Breast epithelium (tissue), 3 donors: Measurements from ENCODE around the gene NR3C2.

ENCODE experiments used
- POLR2A ChIP-seq: fragments of 450-650 bp; IDR thresholded peaks from one replicate; pipeline ENCODE4 v1.6.1; 2016; ENCODE audit warnings: antibody characterized with exemption, mild to moderate bottlenecking, moderate library complexity
- POLR2AphosphoS5 ChIP-seq, 3 donors: sonication (generic); formaldehyde crosslinking; IDR thresholded peaks; one replicate each; pipeline ENCODE4 v1.6.1; 2017; ENCODE audit warnings: antibody characterized with exemption in 3 of 3
- TF ChIP-seq, protein P1 (sequence below), 3 donors: fragments of 450-650 bp; IDR thresholded peaks; one replicate each; pipeline ENCODE4 v1.5.1; 2016 to 2017; ENCODE audit warnings: antibody characterized with exemption in 3 of 3, mild to moderate bottlenecking in 3 of 3, moderate library complexity in 3 of 3

DNA sequence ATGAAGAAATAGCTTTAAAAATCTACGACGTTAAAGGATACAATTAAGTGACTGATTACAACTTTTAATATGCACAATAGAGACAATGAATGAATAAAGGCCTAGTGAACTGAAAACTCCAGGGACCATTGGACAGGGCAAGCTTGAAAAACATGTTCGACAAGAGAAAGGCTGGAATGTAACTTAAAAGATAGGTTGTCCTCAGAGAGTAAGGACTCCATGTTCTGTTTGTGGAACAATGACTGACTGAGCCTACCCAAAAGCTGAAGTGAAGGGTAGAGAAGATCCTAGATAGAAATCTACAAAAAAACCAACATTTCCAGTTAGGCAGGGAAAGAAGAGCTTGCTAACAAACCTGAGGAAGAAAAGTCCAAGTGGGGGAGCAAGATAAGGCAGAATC lies 173.4 kb downstream of the NR3C2 start:
- TF ChIP-seq, protein P1, sequence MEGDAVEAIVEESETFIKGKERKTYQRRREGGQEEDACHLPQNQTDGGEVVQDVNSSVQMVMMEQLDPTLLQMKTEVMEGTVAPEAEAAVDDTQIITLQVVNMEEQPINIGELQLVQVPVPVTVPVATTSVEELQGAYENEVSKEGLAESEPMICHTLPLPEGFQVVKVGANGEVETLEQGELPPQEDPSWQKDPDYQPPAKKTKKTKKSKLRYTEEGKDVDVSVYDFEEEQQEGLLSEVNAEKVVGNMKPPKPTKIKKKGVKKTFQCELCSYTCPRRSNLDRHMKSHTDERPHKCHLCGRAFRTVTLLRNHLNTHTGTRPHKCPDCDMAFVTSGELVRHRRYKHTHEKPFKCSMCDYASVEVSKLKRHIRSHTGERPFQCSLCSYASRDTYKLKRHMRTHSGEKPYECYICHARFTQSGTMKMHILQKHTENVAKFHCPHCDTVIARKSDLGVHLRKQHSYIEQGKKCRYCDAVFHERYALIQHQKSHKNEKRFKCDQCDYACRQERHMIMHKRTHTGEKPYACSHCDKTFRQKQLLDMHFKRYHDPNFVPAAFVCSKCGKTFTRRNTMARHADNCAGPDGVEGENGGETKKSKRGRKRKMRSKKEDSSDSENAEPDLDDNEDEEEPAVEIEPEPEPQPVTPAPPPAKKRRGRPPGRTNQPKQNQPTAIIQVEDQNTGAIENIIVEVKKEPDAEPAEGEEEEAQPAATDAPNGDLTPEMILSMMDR (IDR thresholded peaks at IDR 0.05): no peak
- TF ChIP-seq POLR2A (no peak), POLR2AphosphoS5 (IDR thresholded peaks at IDR 0.05) (no peak)
